Measurements from ENCODE around the gene OR6T1.

OR6T1 gene, protein sequence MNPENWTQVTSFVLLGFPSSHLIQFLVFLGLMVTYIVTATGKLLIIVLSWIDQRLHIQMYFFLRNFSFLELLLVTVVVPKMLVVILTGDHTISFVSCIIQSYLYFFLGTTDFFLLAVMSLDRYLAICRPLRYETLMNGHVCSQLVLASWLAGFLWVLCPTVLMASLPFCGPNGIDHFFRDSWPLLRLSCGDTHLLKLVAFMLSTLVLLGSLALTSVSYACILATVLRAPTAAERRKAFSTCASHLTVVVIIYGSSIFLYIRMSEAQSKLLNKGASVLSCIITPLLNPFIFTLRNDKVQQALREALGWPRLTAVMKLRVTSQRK

DNA sequence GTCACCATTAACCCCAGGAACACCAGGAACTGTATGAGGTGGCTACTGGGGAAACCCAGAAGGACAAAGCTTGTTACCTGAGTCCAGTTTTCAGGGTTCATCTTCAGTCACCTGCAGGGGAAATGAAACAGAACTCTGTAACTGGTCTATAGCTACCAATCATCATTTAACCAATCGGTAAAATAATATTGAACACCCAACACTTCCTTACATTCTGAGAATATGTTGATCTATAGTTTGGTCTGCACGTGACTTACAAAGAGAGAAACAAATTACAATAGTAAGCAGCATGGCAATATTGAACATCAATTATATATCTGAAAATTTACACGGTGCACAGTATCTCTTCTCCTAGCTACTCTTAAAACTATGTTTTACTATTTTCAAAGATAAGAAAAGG lies at the start of gene OR6T1:
TSS of gene OR6T1 (minus strand) at position 101 of the 400 bp plus-strand sequence. CDS start at position 101, 0 bp downstream.
- DNase-seq = no peak

DNA sequence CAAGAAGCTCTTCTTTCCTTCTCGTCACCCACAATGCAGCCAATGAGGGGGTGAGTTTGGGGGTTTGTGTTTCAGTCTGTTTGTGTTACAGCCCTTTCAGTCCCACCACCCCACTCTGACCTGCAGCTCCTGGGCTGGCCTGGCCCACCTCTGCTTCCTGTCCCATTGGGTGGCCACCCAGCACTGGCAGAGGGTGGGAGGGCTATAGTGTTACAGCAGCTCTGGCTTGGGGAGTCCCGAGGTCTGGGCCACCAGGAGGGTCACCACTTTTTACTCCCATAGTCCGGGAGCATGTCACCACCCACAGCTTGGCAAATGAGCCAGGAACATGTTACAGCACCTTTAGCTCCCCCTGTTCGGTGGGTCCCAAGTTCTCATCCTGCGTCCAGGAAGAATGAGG lies 35.7 kb upstream of the OR6T1 start:
- no peak for DNase-seq

DNA sequence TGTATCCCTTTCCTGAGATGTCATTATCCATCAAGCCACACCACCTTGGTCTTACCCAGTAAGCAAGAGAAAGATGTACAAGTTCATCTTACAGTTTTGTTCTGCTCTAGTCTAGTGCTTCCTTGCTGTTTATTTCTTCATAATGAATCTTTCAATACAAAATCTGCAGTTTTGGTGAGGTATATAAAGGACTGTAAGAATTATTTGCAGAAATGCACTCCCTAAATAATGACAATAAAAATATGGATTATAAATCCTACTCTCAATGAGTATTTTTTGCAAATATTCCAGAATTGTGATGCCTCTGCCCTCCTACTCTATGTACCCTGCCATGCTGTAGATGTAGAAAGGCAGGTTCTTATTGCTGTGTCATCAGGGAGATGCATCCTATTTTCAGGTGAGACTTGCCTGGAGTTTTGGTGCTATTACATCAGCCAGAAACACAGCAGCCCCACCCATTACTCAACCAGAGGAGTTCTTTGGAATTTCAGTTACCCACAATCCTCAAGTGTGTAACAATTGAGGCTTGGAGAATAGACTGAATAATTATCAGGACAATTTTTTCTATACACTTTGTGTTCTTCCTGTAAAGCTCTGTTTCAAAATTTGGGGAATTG lies 34.2 kb upstream of the OR6T1 start, which contains the start of gene OR10S1:
TSS of gene OR10S1 (minus strand) at position 51 of the 617 bp plus-strand sequence. CDS start 117 bp downstream, outside the sequence.
- DNase-seq = no peak

DNA sequence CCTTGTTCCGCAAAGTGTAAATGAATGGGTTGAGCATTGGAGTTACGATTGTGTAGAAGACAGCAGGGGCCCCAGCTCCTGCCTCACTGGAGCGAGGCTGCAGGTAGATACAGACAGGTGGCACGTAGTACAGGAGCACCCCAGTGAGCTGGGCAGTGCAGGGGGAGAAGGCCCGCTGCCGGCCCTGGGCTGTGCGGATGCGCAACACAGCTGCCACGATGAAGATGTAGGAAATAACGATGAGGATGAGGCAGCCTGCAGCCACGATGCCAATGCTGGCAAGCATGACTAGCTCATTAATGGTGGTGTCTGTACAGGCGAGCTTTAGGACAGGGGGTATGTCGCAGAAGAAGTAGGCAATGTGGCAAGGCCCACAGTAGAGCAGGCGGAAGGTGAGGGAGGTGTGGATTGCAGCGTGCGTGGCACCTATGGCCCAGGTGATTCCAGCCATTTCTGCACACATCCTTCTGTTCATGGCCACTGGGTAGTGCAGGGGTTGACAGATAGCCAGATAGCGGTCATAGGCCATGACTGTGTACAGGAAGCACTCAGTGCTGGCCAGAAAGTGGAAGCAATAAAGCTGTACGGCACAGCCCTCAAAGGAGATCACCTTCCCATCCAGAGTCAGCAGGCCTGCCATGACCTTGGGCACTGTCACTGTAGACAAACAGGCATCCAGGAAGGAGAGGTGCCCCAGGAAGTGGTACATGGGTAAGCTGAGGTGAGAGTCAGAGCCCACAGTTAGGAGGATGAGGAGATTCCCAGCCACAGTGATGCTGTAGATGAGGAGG lies 33.3 kb upstream of the OR6T1 start:
- DNase-seq = no peak

DNA sequence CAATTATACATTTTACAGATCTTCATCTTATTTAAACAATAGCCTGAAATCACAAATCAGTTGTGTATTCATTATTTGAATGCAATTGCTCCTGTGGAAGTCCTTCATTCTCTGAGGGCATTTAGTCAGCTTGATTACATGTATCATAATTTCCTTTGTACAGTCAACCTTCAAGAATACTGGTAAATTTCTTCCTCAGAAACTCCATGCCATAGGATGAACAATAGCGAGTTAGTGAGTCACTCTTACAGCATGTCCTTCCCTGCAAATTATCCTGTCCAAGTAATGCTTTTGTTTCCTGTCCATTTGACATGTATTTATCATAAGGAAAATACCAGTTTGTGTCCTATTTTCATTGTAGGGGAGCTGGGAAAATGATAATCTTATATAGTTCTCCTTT lies 30.2 kb upstream of the OR6T1 start:
- no peak for DNase-seq

DNA sequence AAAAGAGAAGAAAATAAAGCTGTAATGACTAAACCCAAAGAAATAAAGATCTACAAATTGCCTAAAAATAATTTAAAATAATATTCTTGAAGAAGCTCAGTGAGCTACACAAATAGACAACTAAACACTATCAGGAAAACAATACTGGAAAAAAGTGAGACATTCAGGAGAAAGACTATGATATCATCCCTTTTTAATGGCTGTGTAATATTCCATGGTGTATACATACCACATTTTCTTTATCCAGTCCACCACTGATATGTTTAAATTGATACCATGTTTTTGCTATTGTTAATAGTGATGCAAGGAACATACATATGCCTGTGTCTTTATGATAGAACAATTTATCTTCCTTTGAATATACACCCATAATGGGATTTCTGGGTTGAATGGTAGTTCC lies 13.1 kb upstream of the OR6T1 start:
- DNase-seq = no peak

DNA sequence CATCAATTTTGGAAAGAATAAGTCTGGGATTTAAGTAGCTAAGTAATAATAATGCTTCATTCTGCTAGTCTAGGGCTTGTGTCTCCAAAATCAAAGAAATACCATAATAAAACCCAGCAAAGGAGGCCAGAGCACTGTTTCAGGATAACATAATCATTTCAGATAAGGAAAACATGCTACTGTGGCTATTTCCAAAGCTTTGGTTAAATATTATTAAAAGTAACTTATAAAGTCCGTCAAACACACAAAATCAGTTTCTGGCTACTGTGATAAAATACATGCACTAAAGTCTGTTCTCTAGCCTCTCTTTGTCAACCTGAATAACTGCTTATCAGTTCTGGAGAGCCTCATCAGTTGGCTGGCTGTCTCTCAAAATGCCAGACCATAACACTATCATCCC lies 1.5 kb upstream of the OR6T1 start:
- no peak for DNase-seq

DNA sequence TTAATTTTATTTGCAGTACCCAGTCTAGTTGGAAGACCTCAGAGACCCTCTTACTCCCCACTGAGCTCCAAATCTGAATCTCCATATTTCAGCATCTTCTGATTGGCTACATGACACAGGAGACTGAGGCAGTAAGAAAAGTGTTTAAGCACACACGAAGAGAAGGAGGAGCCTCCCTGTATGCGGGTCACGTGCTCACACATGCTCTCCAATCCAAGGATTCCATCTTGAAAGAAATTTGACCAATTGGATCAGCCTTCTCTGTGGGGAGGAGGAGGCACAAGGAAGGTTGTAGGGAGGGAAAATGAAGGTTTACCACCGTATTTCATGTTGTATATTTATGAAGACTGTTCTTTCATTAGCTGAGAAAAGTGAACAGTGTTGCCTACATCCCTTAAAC lies 1.2 kb downstream of the OR6T1 start:
- DNase-seq = no peak

DNA sequence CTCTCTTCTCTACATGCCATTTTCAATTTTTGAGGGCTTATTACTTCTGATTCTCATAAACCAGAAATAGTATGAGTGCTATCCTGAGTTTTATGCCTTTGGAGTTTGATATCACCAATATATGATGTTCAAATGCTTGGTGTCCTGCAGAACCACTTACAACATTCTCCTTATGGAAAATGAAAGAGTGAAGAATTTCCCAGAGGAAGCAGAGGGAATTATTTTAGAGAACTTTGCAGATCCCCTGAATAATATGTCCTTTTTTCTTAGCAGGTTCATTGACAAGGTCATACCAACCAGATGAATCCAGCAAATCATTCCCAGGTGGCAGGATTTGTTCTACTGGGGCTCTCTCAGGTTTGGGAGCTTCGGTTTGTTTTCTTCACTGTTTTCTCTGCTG lies 4.3 kb downstream of the OR6T1 start, which contains the start of gene OR4D5:
TSS of gene OR4D5 (plus strand) at position 301 of the 400 bp plus-strand sequence. CDS start at position 301, 0 bp downstream.
- no peak for DNase-seq

DNA sequence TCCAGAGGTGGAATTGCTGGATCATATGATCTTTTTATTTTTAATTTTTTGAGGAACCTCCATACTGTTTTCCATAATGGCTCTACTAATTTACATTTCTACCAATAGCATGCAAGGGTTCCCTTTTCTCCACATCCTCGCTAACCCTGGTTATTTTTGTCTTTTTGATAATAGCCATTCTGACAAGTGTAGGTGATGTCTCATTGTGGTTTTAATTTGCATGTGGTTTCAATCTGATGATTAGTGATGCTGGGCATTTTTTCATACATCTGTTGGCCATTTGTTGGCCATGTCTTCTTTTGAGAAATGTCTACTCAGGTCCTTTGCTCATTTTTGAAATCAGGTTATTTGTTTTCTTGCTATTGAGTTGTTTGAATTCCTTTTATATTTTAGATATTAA lies 19.6 kb downstream of the OR6T1 start:
- no peak for DNase-seq

DNA sequence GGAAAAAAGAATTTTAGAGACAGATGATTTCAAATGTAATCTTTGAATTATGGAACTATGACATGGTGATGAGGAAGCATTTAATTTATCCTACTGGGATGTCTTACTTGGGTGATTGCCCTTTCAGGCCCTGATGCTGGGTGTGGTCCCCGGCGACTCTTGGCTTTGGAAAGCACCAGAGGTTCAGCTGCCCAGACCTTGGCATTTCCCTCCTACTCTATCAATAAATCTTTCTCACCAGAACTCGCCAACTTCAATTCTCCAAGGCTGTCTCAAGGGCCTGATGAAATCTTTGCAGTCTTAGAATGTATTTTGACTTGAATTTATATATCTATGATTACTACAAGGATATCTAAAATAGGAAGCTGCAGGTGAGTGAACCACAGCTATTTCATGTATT lies 22.7 kb downstream of the OR6T1 start:
- no peak for DNase-seq

DNA sequence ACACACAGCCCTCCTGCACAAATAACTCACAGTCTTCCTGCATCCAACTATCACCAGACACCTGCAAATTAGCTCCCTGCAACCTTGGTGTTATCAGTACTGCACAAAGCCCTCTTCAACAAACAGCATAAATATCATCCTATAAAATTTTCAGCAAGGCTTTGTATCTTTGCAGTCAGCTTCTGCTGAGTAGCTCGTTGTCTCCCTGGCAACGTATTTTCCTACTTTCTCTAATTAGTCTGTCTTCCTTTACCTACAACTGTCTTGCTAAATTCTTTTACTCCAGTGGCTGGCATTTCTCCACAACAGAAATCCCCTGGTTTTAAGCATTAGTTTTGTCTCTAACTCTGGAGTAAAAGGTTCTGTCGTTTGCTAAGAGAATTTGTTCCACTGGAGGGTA lies 37.8 kb downstream of the OR6T1 start:
- DNase-seq = no peak

DNA sequence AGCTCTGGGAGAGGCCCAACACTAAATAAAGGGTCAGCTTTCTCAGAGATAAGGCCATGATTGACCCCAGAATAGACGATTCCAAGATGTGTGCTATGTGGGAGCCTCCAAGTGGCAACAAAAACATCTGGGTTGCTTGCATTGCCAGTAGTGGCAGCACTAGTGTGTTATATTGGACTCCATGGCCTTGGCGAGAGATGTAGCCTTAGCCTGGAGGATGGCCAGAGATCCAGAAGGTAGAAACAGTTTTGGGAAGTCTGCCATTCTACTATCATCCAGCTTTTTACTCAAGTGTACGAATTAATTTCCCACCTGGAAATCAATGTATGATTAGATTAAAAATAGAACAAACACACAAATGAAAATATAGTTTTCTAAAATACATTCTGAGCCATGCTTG lies 38.7 kb downstream of the OR6T1 start:
- no peak for DNase-seq

DNA sequence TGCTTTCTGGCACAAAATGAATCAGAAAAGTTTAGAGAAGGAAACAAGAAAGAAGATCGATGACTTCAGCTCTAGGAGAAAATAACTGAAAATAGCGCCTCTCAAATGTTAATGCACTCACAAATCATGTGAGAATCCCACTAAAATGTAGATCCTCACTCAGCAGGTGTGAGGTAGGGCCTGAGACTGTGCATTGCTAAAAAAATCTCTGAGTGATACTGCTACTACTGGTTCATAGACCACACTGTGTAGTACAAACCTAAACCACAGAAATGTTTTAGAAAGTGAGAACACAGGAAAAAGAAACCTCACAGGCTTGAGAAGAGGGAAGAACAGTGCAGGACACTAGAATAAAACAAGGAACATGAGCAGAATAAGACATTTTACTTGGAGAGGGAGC lies 39.7 kb downstream of the OR6T1 start:
- DNase-seq = no peak

DNA sequence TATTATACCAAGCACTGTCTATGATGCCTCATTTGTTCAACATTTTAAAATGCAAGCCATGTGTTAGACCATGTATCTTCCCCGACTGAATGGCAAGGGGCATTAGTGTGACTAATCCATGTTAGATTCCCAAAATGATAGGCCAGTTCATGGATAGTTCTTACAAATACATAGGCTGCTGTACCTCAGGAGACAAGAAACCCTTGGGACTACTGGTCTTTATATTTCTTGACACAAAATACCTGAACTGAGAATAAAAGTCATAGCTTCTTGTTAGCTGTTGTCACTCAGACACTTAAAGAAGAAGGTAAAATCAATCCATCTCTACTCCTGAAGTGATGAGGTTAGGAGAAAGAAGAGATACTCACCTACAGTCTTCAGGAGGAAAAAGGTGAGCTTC lies 41.8 kb downstream of the OR6T1 start, which contains the start of gene OR8D4:
TSS of gene OR8D4 (plus strand) at position 301 of the 400 bp plus-strand sequence. CDS start 4,265 bp downstream, outside the sequence.
- DNase-seq = no peak

DNA sequence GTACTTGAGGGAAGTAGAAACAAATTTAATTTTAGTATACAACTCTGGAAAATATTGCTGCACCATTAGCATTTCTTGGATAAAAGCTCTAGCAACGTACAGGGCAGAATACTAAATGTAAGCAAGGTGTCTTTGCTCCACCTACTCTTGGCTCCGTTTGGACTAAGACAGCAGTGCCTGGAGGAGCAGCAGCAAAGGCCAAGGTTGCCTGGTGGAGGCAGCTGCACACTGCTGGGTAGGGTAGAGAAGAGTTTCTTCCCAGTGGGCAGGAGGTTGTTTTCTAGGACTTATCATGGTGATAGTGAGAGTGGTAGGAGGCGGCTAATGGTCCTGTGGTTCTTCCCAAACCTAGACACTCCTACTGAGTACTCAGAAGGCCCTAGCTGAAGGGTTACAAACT lies 43.8 kb downstream of the OR6T1 start:
- DNase-seq = no peak

All from RPMI8226 (cell line).